Mesenteric fat pad (tissue), 1 donor: ENCODE data around the gene MYCBP2. TPM values are rescaled to one million over a fixed set of nuclear protein-coding genes. Genes with fewer than 3 reads are reported as not detected.

ENCODE experiments used
- total RNA-seq: library from RNA; stranded (reverse); fragmentation: NEBNext Ultra II Directional; extraction: Animal tissue kit (Norgen Biotek cat#: 25700); gene quantifications from one replicate; pipeline ENCODE4 v1.2.1, GENCODE V29; 2021
- donor health status: DM: yes; HTN: yes; CAD: no.

Gene MYCBP2
- total RNA-seq, 1 donor from 2014 or later = 238 TPM

Other genes starting within 250 kb of the MYCBP2 start
- gene SCEL, start 208.6 kb upstream of the MYCBP2 start, total RNA-seq = 0.13 TPM